Measurements from ENCODE around the gene NINL.
"Not testable (repeated sequence)": the region's sequence is repeated elsewhere in the genome, so short reads cannot be mapped to it uniquely, and the experiment has no call there.

NINL gene

GRCh38 chr20:25592135-25592852 lies 7.0 kb upstream of the NINL start:
- DNase-seq (ENCODE audit: low read depth) = no peak

- DNase-seq (ENCODE audit: low read depth) = not testable (repeated sequence)
Measured at GRCh38 chr20:25590778-25591177, 5.4 kb upstream of the NINL start.

GRCh38 chr20:25588491-25588890 lies 3.2 kb upstream of the NINL start:
- no peak for DNase-seq (ENCODE audit: low read depth)

GRCh38 chr20:25587536-25587935 lies 2.2 kb upstream of the NINL start:
- no peak for DNase-seq (ENCODE audit: low read depth)

- no peak for DNase-seq (ENCODE audit: low read depth)
Measured at GRCh38 chr20:25586877-25587276, 1.5 kb upstream of the NINL start.

- not testable (repeated sequence) for DNase-seq (ENCODE audit: low read depth)
Measured at GRCh38 chr20:25583607-25584006, 1.7 kb downstream of the NINL start.

GRCh38 chr20:25580711-25581110 lies 4.6 kb downstream of the NINL start:
- DNase-seq (ENCODE audit: low read depth) = no peak

- DNase-seq (ENCODE audit: low read depth) = no peak
Measured at GRCh38 chr20:25579081-25579770, 6.1 kb downstream of the NINL start.

GRCh38 chr20:25576783-25577530 lies 8.4 kb downstream of the NINL start:
- no peak for DNase-seq (ENCODE audit: low read depth)

- no peak for DNase-seq (ENCODE audit: low read depth)
Measured at GRCh38 chr20:25574411-25574810, 10.9 kb downstream of the NINL start.

GRCh38 chr20:25573288-25574251 lies 11.8 kb downstream of the NINL start:
- DNase-seq (ENCODE audit: low read depth) = no peak

GRCh38 chr20:25571817-25572216 lies 13.5 kb downstream of the NINL start:
- no peak for DNase-seq (ENCODE audit: low read depth)

GRCh38 chr20:25571240-25571639 lies 14.1 kb downstream of the NINL start:
- no peak for DNase-seq (ENCODE audit: low read depth)

- no peak for DNase-seq (ENCODE audit: low read depth)
Measured at GRCh38 chr20:25570148-25570530, 15.2 kb downstream of the NINL start.

- DNase-seq (ENCODE audit: low read depth) = no peak
Measured at GRCh38 chr20:25567286-25567685, 18.0 kb downstream of the NINL start.

GRCh38 chr20:25566821-25567220 lies 18.5 kb downstream of the NINL start:
- no peak for DNase-seq (ENCODE audit: low read depth)

- no peak for DNase-seq (ENCODE audit: low read depth)
Measured at GRCh38 chr20:25565578-25566157, 19.7 kb downstream of the NINL start.

GRCh38 chr20:25563876-25564275 lies 21.5 kb downstream of the NINL start:
- no peak for DNase-seq (ENCODE audit: low read depth)

GRCh38 chr20:25563362-25563761 lies 22.0 kb downstream of the NINL start:
- DNase-seq (ENCODE audit: low read depth) = no peak

GRCh38 chr20:25561771-25562170 lies 23.6 kb downstream of the NINL start:
- DNase-seq (ENCODE audit: low read depth) = not testable (repeated sequence)

GRCh38 chr20:25553819-25554296 lies 31.5 kb downstream of the NINL start:
- DNase-seq (ENCODE audit: low read depth) = no peak

Data from non-pigmented ciliary epithelial cell (primary cell).